Kidney epithelial cell (primary cell): Measurements from ENCODE around the gene NECAB2. TPM values are rescaled to one million over a fixed set of nuclear protein-coding genes. Genes with fewer than 3 reads are reported as not detected.

Experiments used
- DNase-seq: peaks from one replicate; pipeline ENCODE4 v3.0.0-alpha.2; 2010; ENCODE audit warnings: low read depth
- H3K27me3 ChIP-seq: 2 replicates; pipeline ENCODE4 v1.6.0; 2011; ENCODE audit warnings: low read length; ENCODE audit not compliant: control insufficient read depth, insufficient read depth
- H3K36me3 ChIP-seq: 2 replicates; pipeline ENCODE4 v1.5.1; 2011; ENCODE audit warnings: low read length; ENCODE audit not compliant: control insufficient read depth, insufficient read depth
- H3K4me3 ChIP-seq: 2 replicates; pipeline ENCODE4 v1.5.1; 2011; ENCODE audit warnings: low read depth, mild to moderate bottlenecking, control low read depth, low read length
- total RNA-seq: library from RNA; depleted of rRNA; stranded (reverse); fragments of >200 nt; gene quantifications from 2 replicates; pipeline ENCODE4 v1.2.3, GENCODE V29; 2015
- TF ChIP-seq, protein P1 (sequence below): IDR thresholded peaks from 2 replicates; pipeline ENCODE4 v1.5.1; 2011; ENCODE audit warnings: mild to moderate bottlenecking, moderate library complexity, low read length, control low read depth, inconsistent platforms; ENCODE audit not compliant: insufficient read depth, poor library complexity, severe bottlenecking

The NECAB2 gene
- total RNA-seq = not detected in 2 replicates

GRCh38 chr16:83967838-83968305, at the start of gene NECAB2:
NECAB2 (plus strand) TSS chr16:83968244; CDS start chr16:83968649, 405 bp downstream.
- TF ChIP-seq, protein P1, sequence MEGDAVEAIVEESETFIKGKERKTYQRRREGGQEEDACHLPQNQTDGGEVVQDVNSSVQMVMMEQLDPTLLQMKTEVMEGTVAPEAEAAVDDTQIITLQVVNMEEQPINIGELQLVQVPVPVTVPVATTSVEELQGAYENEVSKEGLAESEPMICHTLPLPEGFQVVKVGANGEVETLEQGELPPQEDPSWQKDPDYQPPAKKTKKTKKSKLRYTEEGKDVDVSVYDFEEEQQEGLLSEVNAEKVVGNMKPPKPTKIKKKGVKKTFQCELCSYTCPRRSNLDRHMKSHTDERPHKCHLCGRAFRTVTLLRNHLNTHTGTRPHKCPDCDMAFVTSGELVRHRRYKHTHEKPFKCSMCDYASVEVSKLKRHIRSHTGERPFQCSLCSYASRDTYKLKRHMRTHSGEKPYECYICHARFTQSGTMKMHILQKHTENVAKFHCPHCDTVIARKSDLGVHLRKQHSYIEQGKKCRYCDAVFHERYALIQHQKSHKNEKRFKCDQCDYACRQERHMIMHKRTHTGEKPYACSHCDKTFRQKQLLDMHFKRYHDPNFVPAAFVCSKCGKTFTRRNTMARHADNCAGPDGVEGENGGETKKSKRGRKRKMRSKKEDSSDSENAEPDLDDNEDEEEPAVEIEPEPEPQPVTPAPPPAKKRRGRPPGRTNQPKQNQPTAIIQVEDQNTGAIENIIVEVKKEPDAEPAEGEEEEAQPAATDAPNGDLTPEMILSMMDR = peak; percentile 16
- no peaks in the 10 kb centered on the region for H3K36me3 ChIP-seq
- H3K4me3 ChIP-seq = peak within 1 kb of the TSS; percentile 15
- DNase-seq = no peak
- peaks cover 31% of the 10 kb centered on the region for H3K27me3 ChIP-seq

DNA sequence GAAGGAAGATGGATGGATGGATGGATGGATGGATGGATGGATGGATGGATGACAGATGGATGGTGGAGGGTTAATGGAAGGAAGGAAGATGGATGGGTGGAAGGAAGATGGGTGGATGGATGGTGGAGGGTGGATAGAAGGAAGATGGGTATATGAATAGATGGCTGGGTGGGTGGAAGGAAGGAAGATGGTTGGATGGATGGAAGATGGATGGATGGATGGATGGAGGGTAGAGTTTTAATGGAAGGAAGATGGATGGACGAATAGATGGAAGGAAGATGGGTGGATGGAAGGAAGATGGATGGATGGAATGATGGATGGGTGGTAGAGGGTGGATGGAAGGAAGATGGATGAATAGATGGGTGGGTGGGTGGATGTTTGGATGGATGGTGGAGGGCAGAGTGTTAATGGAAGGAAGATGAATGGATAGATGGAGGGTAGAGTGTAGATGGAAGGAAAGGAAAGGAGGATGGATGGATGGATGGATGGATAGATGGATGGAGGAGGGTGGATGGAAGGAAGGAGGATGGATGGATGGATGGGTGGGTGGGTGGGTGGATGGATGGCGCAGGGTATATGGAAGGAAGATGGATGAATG, 47.1 kb upstream of the NECAB2 start:
- Histone ChIP-seq H3K4me3 (no peak overlapping the region), H3K36me3 (peaks cover 1% of the 10 kb centered on the region), H3K27me3 (no peaks in the 10 kb centered on the region)
- TF ChIP-seq, protein P1 = no peak
- DNase-seq = no peak

DNA sequence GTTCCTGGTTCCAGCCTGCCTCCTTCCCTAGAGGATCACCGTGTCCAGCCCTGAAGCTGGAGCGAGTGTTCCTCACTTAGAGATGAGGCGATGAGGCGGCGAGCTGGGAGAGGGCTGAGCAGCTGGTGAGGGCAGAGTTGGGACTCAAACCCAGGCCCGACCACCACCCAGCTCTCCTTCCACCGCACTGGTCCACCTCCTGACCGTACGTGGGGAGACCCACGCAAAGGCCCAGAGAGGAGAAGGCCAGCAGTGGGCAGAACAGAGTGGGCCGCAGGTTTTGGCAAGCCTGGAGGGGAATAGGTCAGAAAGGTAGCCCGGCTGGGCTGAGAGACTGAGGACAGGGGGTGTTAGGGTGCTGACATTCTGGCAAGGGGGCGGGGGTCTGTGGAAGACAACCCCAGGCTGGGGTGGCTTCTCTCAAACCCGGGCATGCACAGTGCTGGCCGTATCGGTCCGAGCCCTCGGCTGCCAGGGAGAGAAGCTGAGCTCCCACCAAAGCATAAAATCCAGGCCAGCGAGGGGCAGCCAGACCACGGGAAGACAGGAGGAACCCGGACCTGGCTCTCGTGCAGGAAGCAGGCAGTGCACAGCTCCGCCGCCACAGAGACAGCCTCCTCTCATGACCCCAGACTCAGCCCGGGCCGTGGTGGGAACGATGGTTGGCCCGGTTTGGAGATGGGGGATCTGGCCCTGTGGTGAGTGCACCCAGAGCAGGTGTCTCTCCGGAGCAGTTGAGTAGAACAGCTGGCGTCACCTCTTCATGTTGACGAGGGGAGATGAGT, 44.3 kb upstream of the NECAB2 start:
- TF ChIP-seq, protein P1 = no peak
- no peak overlapping the region for H3K4me3 ChIP-seq
- no peak for DNase-seq
- no peaks in the 10 kb centered on the region for H3K27me3 ChIP-seq
- no peaks in the 10 kb centered on the region for H3K36me3 ChIP-seq

GRCh38 chr16:83924686-83925085, 43.4 kb upstream of the NECAB2 start:
- TF ChIP-seq, protein P1 = no peak
- H3K36me3 ChIP-seq = no peaks in the 10 kb centered on the region
- DNase-seq = no peak
- no peaks in the 10 kb centered on the region for H3K27me3 ChIP-seq
- no peak overlapping the region for H3K4me3 ChIP-seq

GRCh38 chr16:83925095-83925905, 42.7 kb upstream of the NECAB2 start:
- no peak for DNase-seq
- TF ChIP-seq, protein P1 = no peak
- Histone ChIP-seq H3K27me3 (no peaks in the 10 kb centered on the region), H3K36me3 (no peaks in the 10 kb centered on the region), H3K4me3 (no peak overlapping the region)
